ENCODE results near the gene ISCU. TPM values are rescaled to one million over a fixed set of nuclear protein-coding genes. Genes with fewer than 3 reads are reported as not detected.

ISCU gene
- total and polyA plus RNA-seq, 2 of the 8 experiments (the other 6 are each of a cell fraction or from before 2014, with no cell fraction given): 72.1 to 78.1 TPM

GRCh38 chr12:108575199-108575912, 13.0 kb downstream of the ISCU start:
- no peaks in the 10 kb centered on the region for H3K36me3 ChIP-seq (ENCODE audit: control insufficient read depth in 2 of 4, insufficient read depth in 4 of 4, low read length in 3 of 4)
- no peak overlapping the region for H4K91ac ChIP-seq (replicated peaks; ENCODE audit: insufficient read length, low read length)
- no peak overlapping the region for H3K4me2 ChIP-seq (ENCODE audit: insufficient read depth in 1 of 2, low read depth in 2 of 2, low read length in 2 of 2)
- no peak overlapping the region for H3K56ac ChIP-seq (replicated peaks; ENCODE audit: insufficient read length, low read depth, low read length)
- H3K9me3 ChIP-seq (ENCODE audit: insufficient read depth in 2 of 2, low read depth in 1 of 2, low read length in 1 of 2): peaks cover 0 to 3% of the 10 kb centered on the region in 2 experiments; a peak in 1 of 4 replicates
- no peaks in the 10 kb centered on the region for H3K27me3 ChIP-seq (replicated peaks in 1 of 4; ENCODE audit: control insufficient read depth in 3 of 4, extremely low read depth in 1 of 4, insufficient read depth in 3 of 4, low read length in 3 of 4)
- H2BK120ac ChIP-seq (replicated peaks; ENCODE audit: low read depth, low read length): no peak overlapping the region
- ChIA-PET POLR2A (ENCODE audit: partially characterized antibody) (no interaction called here), CTCF (ENCODE audit: partially characterized antibody) (interaction anchor here (1.0 to 24.3 kb wide), 6 partner anchors 11 to 415 kb away, joined by 3 to 523 read pairs (median 3); no protein-coding TSS in a partner anchor)
- no peaks in the 10 kb centered on the region for H3K4me1 ChIP-seq (replicated peaks in 1 of 4; ENCODE audit: control insufficient read depth in 3 of 4, insufficient read depth in 4 of 4, low read length in 3 of 4)
- H2BK5ac ChIP-seq (ENCODE audit: low read depth, low read length): no peak overlapping the region
- no peak overlapping the region for H2AK5ac ChIP-seq (ENCODE audit: low read depth, low read length)
- no peak overlapping the region for H3K14ac ChIP-seq (ENCODE audit: insufficient read length)
- no peak overlapping the region for H2BK15ac ChIP-seq (ENCODE audit: low read length)
- FAIRE-seq (no peak), DNase-seq (ENCODE audit: low read depth in 1 of 2, low spot score in 2 of 2) (no peak)
- peaks cover 14% of the 10 kb centered on the region; the same call in 1 of the 2 replicates for H3K23me2 ChIP-seq (ENCODE audit: low read depth, low read length)
- no peak overlapping the region for H3K4me3 ChIP-seq (ENCODE audit: extremely low read depth in 1 of 4, insufficient read depth in 2 of 4, low read depth in 3 of 4, low read length in 4 of 4)
- H2BK20ac ChIP-seq (ENCODE audit: low read length): no peak overlapping the region
- H4K5ac ChIP-seq (ENCODE audit: insufficient read length, low read depth, low read length): no peak overlapping the region
- H2BK12ac ChIP-seq (ENCODE audit: low read depth, low read length): no peak overlapping the region
- H3K4ac ChIP-seq (replicated peaks; ENCODE audit: insufficient read length, low read depth, low read length): no peak overlapping the region
- H4K20me1 ChIP-seq (replicated peaks in 1 of 2; ENCODE audit: control insufficient read depth in 1 of 2, insufficient read depth in 2 of 2, low read length in 2 of 2): peaks cover 0 to 6% of the 10 kb centered on the region in 2 experiments
- no peak overlapping the region for H3K23ac ChIP-seq (ENCODE audit: insufficient read length)
- H3K18ac ChIP-seq (ENCODE audit: extremely low read depth, low read length): no peak overlapping the region
- no peak overlapping the region for H3K27ac ChIP-seq (ENCODE audit: low read depth, low read length)
- H4K8ac ChIP-seq (ENCODE audit: extremely low read depth, insufficient read depth, low read length): no peak overlapping the region
- 93% methylated on average over 9 of the region's 9 CpGs; no CpG with 5 or more reads in 1 of the 2 experiments for WGBS, 2 experiments (ENCODE audit: extremely low coverage in 1 of 2, insufficient coverage in 1 of 2, insufficient read length in 1 of 2, insufficient replicate concordance in 2 of 2, low coverage in 1 of 2, low lambda C conversion rate in 2 of 2, missing lambda C conversion rate in 1 of 2)
- no peaks in the 10 kb centered on the region for H3K79me2 ChIP-seq (ENCODE audit: control insufficient read depth in 1 of 2, insufficient read depth in 2 of 2, low read length in 2 of 2)
- no peak overlapping the region for H3K9ac ChIP-seq (replicated peaks in 1 of 4; ENCODE audit: extremely low read depth in 1 of 4, low read depth in 3 of 4, low read length in 3 of 4)
- H3K79me1 ChIP-seq (ENCODE audit: low read depth, low read length): no peaks in the 10 kb centered on the region
- no peak overlapping the region for H2AFZ ChIP-seq (ENCODE audit: low read length)
- no peak for TF ChIP-seq BRCA1 (IDR thresholded peaks at IDR 0.05; ENCODE audit: low read depth, low read length)
- no peak for TF ChIP-seq HDAC6 (IDR thresholded peaks at IDR 0.05; ENCODE audit: low read depth, low read length)
- no peak for TF ChIP-seq GTF2F1 (IDR thresholded peaks at IDR 0.05; ENCODE audit: borderline replicate concordance, low read depth, low read length)
- no peak for TF ChIP-seq SP1 (IDR thresholded peaks at IDR 0.05; ENCODE audit: low read depth, low read length)
- no peak for TF ChIP-seq RAD21 (IDR thresholded peaks at IDR 0.05 in 1 of 2, conservative IDR thresholded peaks at IDR 0.05 in 1 of 2; ENCODE audit: low read depth in 2 of 2, low read length in 2 of 2)
- TF ChIP-seq SP4 (IDR thresholded peaks at IDR 0.05; ENCODE audit: low read length): no peak
- TF ChIP-seq POLR2A (IDR thresholded peaks at IDR 0.05; ENCODE audit: control extremely low read depth in 1 of 2, low read depth in 2 of 2, low read length in 2 of 2): no peak
- no peak for TF ChIP-seq TBP (IDR thresholded peaks at IDR 0.05; ENCODE audit: low read depth, low read length)
- TF ChIP-seq TCF12 (IDR thresholded peaks at IDR 0.05; ENCODE audit: low read depth, low read length): no peak
- TF ChIP-seq HDAC2 (IDR thresholded peaks at IDR 0.05; ENCODE audit: borderline replicate concordance in 1 of 2, low read depth in 2 of 2, low read length in 2 of 2): no peak
- TF ChIP-seq RFX5 (IDR thresholded peaks at IDR 0.05; ENCODE audit: borderline replicate concordance, low read depth, low read length): no peak
- no peak for TF ChIP-seq ATF3 (IDR thresholded peaks at IDR 0.05; ENCODE audit: insufficient read depth, low read depth, low read length)

All from H1 (cell line).